ENCODE measurements around the gene SUCLG1. TPM values are rescaled to one million over a fixed set of nuclear protein-coding genes. Genes with fewer than 3 reads are reported as not detected.
"Not testable (repeated sequence)": the region's sequence is repeated elsewhere in the genome, so short reads cannot be mapped to it uniquely, and the experiment has no call there.

The SUCLG1 gene
- total and polyA plus RNA-seq, 5 experiments from 2014 or later: 44.0 to 93.7 (median 89.7) TPM

- ATAC-seq: no peak
- POLR2A ChIA-PET: interaction anchor here (0.5 kb wide), 1 partner anchor 9 kb away, joined by 3 read pairs; no protein-coding TSS in a partner anchor
- no peak for DNase-seq
- H3K4me1 Mint-ChIP-seq: peaks cover 6 to 14% (median 12%) of the 10 kb centered on the region in 4 donors
- H3K27ac Mint-ChIP-seq: no peak overlapping the region
- peaks cover 0 to 1% (median 0%) of the 10 kb centered on the region in 3 donors for H3K36me3 Mint-ChIP-seq
- H3K9me3 Mint-ChIP-seq: no peaks in the 10 kb centered on the region
- H3K27me3 Mint-ChIP-seq: no peaks in the 10 kb centered on the region
- no peak overlapping the region for H3K4me3 Mint-ChIP-seq
Measured at GRCh38 chr2:84486441-84487115, 27.5 kb upstream of the SUCLG1 start.

- DNase-seq (no peak), ATAC-seq (no peak)
- H3K4me1 Mint-ChIP-seq: peaks cover 11 to 22% (median 17%) of the 10 kb centered on the region in 4 donors
- H3K27me3 Mint-ChIP-seq: no peaks in the 10 kb centered on the region
- no peak overlapping the region for H3K4me3 Mint-ChIP-seq
- peak overlapping the region in 2 of 10 donors; percentile 15 for H3K27ac Mint-ChIP-seq
- POLR2A ChIA-PET: no interaction called here
- no peaks in the 10 kb centered on the region for H3K9me3 Mint-ChIP-seq
- H3K36me3 Mint-ChIP-seq: no peaks in the 10 kb centered on the region
Measured at GRCh38 chr2:84483320-84483719, 24.2 kb upstream of the SUCLG1 start.

GRCh38 chr2:84482603-84483002 lies 23.5 kb upstream of the SUCLG1 start:
- peaks cover 0 to 2% (median 0%) of the 10 kb centered on the region in 3 donors for H3K36me3 Mint-ChIP-seq
- peaks cover 0 to 4% (median 3%) of the 10 kb centered on the region in 9 donors for H3K9me3 Mint-ChIP-seq
- H3K4me1 Mint-ChIP-seq: peaks cover 11 to 22% (median 17%) of the 10 kb centered on the region in 4 donors
- H3K4me3 Mint-ChIP-seq: peak overlapping the region in 1 of 10 donors; percentile 64
- H3K27ac Mint-ChIP-seq: peak overlapping the region in 7 of 10 donors; percentile 53 to 94 (median 86)
- POLR2A ChIA-PET: interaction anchor here (1.1 kb wide), 1 partner anchor 398 kb away, joined by 3 read pairs; no protein-coding TSS in a partner anchor
- DNase-seq: no peak
- H3K27me3 Mint-ChIP-seq: peaks cover 0 to under 1% (median 0%) of the 10 kb centered on the region in 5 donors
- ATAC-seq: no peak

- peaks cover 0 to 13% (median 8%) of the 10 kb centered on the region in 9 donors for H3K9me3 Mint-ChIP-seq
- H3K4me3 Mint-ChIP-seq: peak overlapping the region; percentile 15 to 79 (median 39)
- ATAC-seq (peak; percentile 87 to 88), DNase-seq (peak in 6 of 10 donors; percentile 3 to 43 (median 24))
- POLR2A ChIA-PET: interaction anchor here (1.1 to 1.5 kb wide), 4 partner anchors 399 to 458 kb away, joined by 3 read pairs; no protein-coding TSS in a partner anchor
- H3K36me3 Mint-ChIP-seq: peaks cover 0 to 11% (median 3%) of the 10 kb centered on the region in 3 donors
- peaks cover 11 to 22% (median 17%) of the 10 kb centered on the region in 4 donors for H3K4me1 Mint-ChIP-seq
- peaks cover 0 to 1% (median 0%) of the 10 kb centered on the region in 5 donors for H3K27me3 Mint-ChIP-seq
- peak overlapping the region; percentile 79 to 94 (median 86) for H3K27ac Mint-ChIP-seq
Measured at GRCh38 chr2:84481702-84482101, 22.6 kb upstream of the SUCLG1 start.

- Mint-ChIP-seq H3K36me3 (peaks cover 0 to 14% (median 10%) of the 10 kb centered on the region in 3 donors), H3K27ac (no peak overlapping the region), H3K4me1 (peaks cover 11 to 22% (median 17%) of the 10 kb centered on the region in 4 donors), H3K27me3 (peaks cover 0 to 1% (median 0%) of the 10 kb centered on the region in 5 donors), H3K9me3 (peaks cover 0 to 20% (median 12%) of the 10 kb centered on the region in 9 donors), H3K4me3 (no peak overlapping the region)
- no peak for ATAC-seq
- POLR2A ChIA-PET: no interaction called here
- no peak for DNase-seq
Measured at GRCh38 chr2:84478867-84479266, 19.8 kb upstream of the SUCLG1 start.

- Mint-ChIP-seq H3K27me3 (peaks cover 0 to 1% (median 0%) of the 10 kb centered on the region in 5 donors), H3K4me1 (peaks cover 10 to 20% (median 17%) of the 10 kb centered on the region in 4 donors), H3K36me3 (peaks cover 0 to 14% (median 10%) of the 10 kb centered on the region in 3 donors), H3K4me3 (no peak overlapping the region), H3K27ac (no peak overlapping the region), H3K9me3 (peaks cover 0 to 20% (median 12%) of the 10 kb centered on the region in 9 donors)
- POLR2A ChIA-PET: interaction anchor here (0.6 kb wide), 1 partner anchor 613 kb away, joined by 3 read pairs; no protein-coding TSS in a partner anchor
- ATAC-seq (no peak), DNase-seq (no peak)
Measured at GRCh38 chr2:84477886-84478285, 18.8 kb upstream of the SUCLG1 start.

GRCh38 chr2:84474176-84474575 lies 15.1 kb upstream of the SUCLG1 start:
- ATAC-seq (no peak), DNase-seq (no peak)
- Mint-ChIP-seq H3K4me3 (no peak overlapping the region), H3K36me3 (peaks cover 0 to 21% (median 10%) of the 10 kb centered on the region in 3 donors), H3K4me1 (no peaks in the 10 kb centered on the region), H3K27ac (no peak overlapping the region), H3K9me3 (peaks cover 0 to 35% (median 17%) of the 10 kb centered on the region in 9 donors), H3K27me3 (peaks cover 0 to 1% (median 0%) of the 10 kb centered on the region in 5 donors)
- POLR2A ChIA-PET: interaction anchor here (0.6 kb wide), 1 partner anchor 29 kb away, joined by 4 read pairs; no protein-coding TSS in a partner anchor

GRCh38 chr2:84472856-84473565 lies 13.9 kb upstream of the SUCLG1 start:
- ATAC-seq (no peak), DNase-seq (no peak)
- Mint-ChIP-seq H3K27me3 (peaks cover 0 to 1% (median 0%) of the 10 kb centered on the region in 5 donors), H3K36me3 (peaks cover 0 to 27% (median 10%) of the 10 kb centered on the region in 3 donors), H3K9me3 (peaks cover 0 to 35% (median 17%) of the 10 kb centered on the region in 9 donors), H3K4me3 (no peak overlapping the region), H3K27ac (no peak overlapping the region), H3K4me1 (no peaks in the 10 kb centered on the region)
- POLR2A ChIA-PET: no interaction called here

- POLR2A ChIA-PET, H3K4me1 Mint-ChIP-seq, H3K4me3 Mint-ChIP-seq, H3K27me3 Mint-ChIP-seq, ATAC-seq, DNase-seq, H3K27ac Mint-ChIP-seq: not testable (repeated sequence)
- peaks cover 0 to 23% (median 10%) of the 10 kb centered on the region in 3 donors for H3K36me3 Mint-ChIP-seq
- H3K9me3 Mint-ChIP-seq: peaks cover 0 to 30% (median 12%) of the 10 kb centered on the region in 9 donors
Measured at GRCh38 chr2:84472423-84472822, 13.3 kb upstream of the SUCLG1 start.

- Mint-ChIP-seq H3K4me3 (no peak overlapping the region), H3K36me3 (peaks cover 0 to 27% (median 4%) of the 10 kb centered on the region in 3 donors), H3K4me1 (peaks cover 0 to 7% (median 2%) of the 10 kb centered on the region in 4 donors), H3K9me3 (peaks cover 0 to 24% (median 8%) of the 10 kb centered on the region in 9 donors), H3K27ac (no peak overlapping the region), H3K27me3 (no peaks in the 10 kb centered on the region)
- ATAC-seq (no peak), DNase-seq (no peak)
- POLR2A ChIA-PET: no interaction called here
Measured at GRCh38 chr2:84467389-84467788, 8.3 kb upstream of the SUCLG1 start.

- POLR2A ChIA-PET: no interaction called here
- no peaks in the 10 kb centered on the region for H3K27me3 Mint-ChIP-seq
Measured at GRCh38 chr2:84461310-84461709, 2.2 kb upstream of the SUCLG1 start.

GRCh38 chr2:84460670-84461069 lies 1.6 kb upstream of the SUCLG1 start:
- Mint-ChIP-seq H3K27me3 (no peaks in the 10 kb centered on the region), H3K36me3 (peaks cover 0 to 5% (median 4%) of the 10 kb centered on the region in 3 donors), H3K4me1 (peaks cover 27 to 46% (median 43%) of the 10 kb centered on the region in 4 donors), H3K9me3 (peaks cover 0 to 4% (median 0%) of the 10 kb centered on the region in 9 donors), H3K27ac (no peak overlapping the region), H3K4me3 (peak overlapping the region in 3 of 10 donors; percentile 89 to 100 (median 95))
- no peak for DNase-seq
- no peak for ATAC-seq
- POLR2A ChIA-PET: no interaction called here

More at GRCh38 chr2:84461310-84461709, 2.2 kb upstream of the SUCLG1 start:
- H3K36me3 Mint-ChIP-seq: peaks cover 0 to 6% (median 4%) of the 10 kb centered on the region in 3 donors
- peak overlapping the region in 1 of 10 donors; percentile 1 for H3K27ac Mint-ChIP-seq
- DNase-seq (no peak), ATAC-seq (no peak)
- H3K9me3 Mint-ChIP-seq: peaks cover 0 to 4% (median 0%) of the 10 kb centered on the region in 9 donors
- peaks cover 23 to 40% (median 37%) of the 10 kb centered on the region in 4 donors for H3K4me1 Mint-ChIP-seq
- peak overlapping the region in 3 of 10 donors; percentile 9 to 73 (median 60) for H3K4me3 Mint-ChIP-seq

Data from naive thymus-derived CD8-positive, alpha-beta T cell (primary cell).